ENCODE data around the gene SH3TC2.

SH3TC2 gene

GRCh38 chr5:149053072-149053695 lies 9.7 kb downstream of the SH3TC2 start:
- TF ChIP-seq SIN3A (IDR thresholded peaks at IDR 0.05; ENCODE audit: borderline replicate concordance, insufficient read depth, low read length) (no peak), REST (IDR thresholded peaks at IDR 0.05; ENCODE audit: insufficient read depth in 1 of 2, low read depth in 2 of 2, low read length in 2 of 2) (no peak), FOXP2 (optimal IDR thresholded peaks at IDR 0.05; ENCODE audit: borderline replicate concordance, extremely low read depth, extremely low read length, insufficient read depth) (no peak), TAF1 (IDR thresholded peaks at IDR 0.05; ENCODE audit: borderline replicate concordance, insufficient read depth, low read length) (no peak), POLR2AphosphoS5 (IDR thresholded peaks at IDR 0.05; ENCODE audit: low read depth, low read length) (no peak)

- TF ChIP-seq POLR2AphosphoS5 (IDR thresholded peaks at IDR 0.05; ENCODE audit: low read depth, low read length) (no peak), TAF1 (IDR thresholded peaks at IDR 0.05; ENCODE audit: borderline replicate concordance, insufficient read depth, low read length) (no peak), FOXP2 (optimal IDR thresholded peaks at IDR 0.05; ENCODE audit: borderline replicate concordance, extremely low read depth, extremely low read length, insufficient read depth) (no peak), SIN3A (IDR thresholded peaks at IDR 0.05; ENCODE audit: borderline replicate concordance, insufficient read depth, low read length) (no peak)
Measured at GRCh38 chr5:149049371-149049781, 13.5 kb downstream of the SH3TC2 start.

- TF ChIP-seq REST (IDR thresholded peaks at IDR 0.05; ENCODE audit: insufficient read depth in 1 of 2, low read depth in 2 of 2, low read length in 2 of 2) (no peak), SIN3A (IDR thresholded peaks at IDR 0.05; ENCODE audit: borderline replicate concordance, insufficient read depth, low read length) (no peak), FOXP2 (optimal IDR thresholded peaks at IDR 0.05; ENCODE audit: borderline replicate concordance, extremely low read depth, extremely low read length, insufficient read depth) (no peak), TAF1 (IDR thresholded peaks at IDR 0.05; ENCODE audit: borderline replicate concordance, insufficient read depth, low read length) (no peak), POLR2AphosphoS5 (IDR thresholded peaks at IDR 0.05; ENCODE audit: low read depth, low read length) (no peak)
Measured at GRCh38 chr5:149048811-149049210, 14.1 kb downstream of the SH3TC2 start.

- no peak for TF ChIP-seq SIN3A (IDR thresholded peaks at IDR 0.05; ENCODE audit: borderline replicate concordance, insufficient read depth, low read length)
- TF ChIP-seq FOXP2 (optimal IDR thresholded peaks at IDR 0.05; ENCODE audit: borderline replicate concordance, extremely low read depth, extremely low read length, insufficient read depth), result no peak
- TF ChIP-seq TAF1 (IDR thresholded peaks at IDR 0.05; ENCODE audit: borderline replicate concordance, insufficient read depth, low read length), result no peak
- no peak for TF ChIP-seq POLR2AphosphoS5 (IDR thresholded peaks at IDR 0.05; ENCODE audit: low read depth, low read length)
- TF ChIP-seq REST (IDR thresholded peaks at IDR 0.05; ENCODE audit: insufficient read depth in 1 of 2, low read depth in 2 of 2, low read length in 2 of 2), result no peak
Measured at GRCh38 chr5:149047462-149047861, 15.4 kb downstream of the SH3TC2 start.

GRCh38 chr5:149046196-149046829 lies 16.5 kb downstream of the SH3TC2 start:
- TF ChIP-seq POLR2AphosphoS5 (IDR thresholded peaks at IDR 0.05; ENCODE audit: low read depth, low read length), result no peak
- no peak for TF ChIP-seq FOXP2 (optimal IDR thresholded peaks at IDR 0.05; ENCODE audit: borderline replicate concordance, extremely low read depth, extremely low read length, insufficient read depth)
- no peak for TF ChIP-seq REST (IDR thresholded peaks at IDR 0.05; ENCODE audit: insufficient read depth in 1 of 2, low read depth in 2 of 2, low read length in 2 of 2)
- TF ChIP-seq TAF1 (IDR thresholded peaks at IDR 0.05; ENCODE audit: borderline replicate concordance, insufficient read depth, low read length), result no peak
- no peak for TF ChIP-seq SIN3A (IDR thresholded peaks at IDR 0.05; ENCODE audit: borderline replicate concordance, insufficient read depth, low read length)

Measured in PFSK-1 (cell line).